ENCODE results near the gene CRELD2. TPM values are rescaled to one million over a fixed set of nuclear protein-coding genes. Genes with fewer than 3 reads are reported as not detected.

Gene CRELD2, protein sequence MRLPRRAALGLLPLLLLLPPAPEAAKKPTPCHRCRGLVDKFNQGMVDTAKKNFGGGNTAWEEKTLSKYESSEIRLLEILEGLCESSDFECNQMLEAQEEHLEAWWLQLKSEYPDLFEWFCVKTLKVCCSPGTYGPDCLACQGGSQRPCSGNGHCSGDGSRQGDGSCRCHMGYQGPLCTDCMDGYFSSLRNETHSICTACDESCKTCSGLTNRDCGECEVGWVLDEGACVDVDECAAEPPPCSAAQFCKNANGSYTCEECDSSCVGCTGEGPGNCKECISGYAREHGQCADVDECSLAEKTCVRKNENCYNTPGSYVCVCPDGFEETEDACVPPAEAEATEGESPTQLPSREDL
- total RNA-seq (2012; rRNA removed) = 36.1 and 36.2 TPM in 2 replicates
- 70.7 and 82.0 TPM in 2 replicates for polyA plus RNA-seq (2012; rRNA removed)
- 110 and 153 TPM in 2 replicates for polyA plus RNA-seq (2012; cell fraction: cytosol; rRNA removed)
- polyA plus RNA-seq (2012; cell fraction: nucleus; rRNA removed; ENCODE audit: low replicate concordance) = 79.2 and 119 TPM in 2 replicates
- Bru-seq, nascent RNA = percentile 51 among the genes with signal in this experiment
- BruChase-seq, experiment 1, labeled RNA remaining after a 6-hour chase = percentile 56 among the genes with signal in this experiment
- percentile 52 among the genes with signal in this experiment for BruChase-seq, experiment 2, labeled RNA remaining after a 2-hour chase
- long read RNA-seq, transcript CRELD2-201 (10 exons, 1,357 nt) = major isoform, 160 of 214 reads
- long read RNA-seq, partial matches to known transcripts = 5 of 214 reads
- long read RNA-seq, other reads (novel, unspliced or antisense) = 42 of 214 reads

- Histone ChIP-seq H3K14ac (replicated peaks; ENCODE audit: low read depth, low read length) (peak within 1 kb of the TSS; percentile 88), H3K79me1 (ENCODE audit: low read depth in 1 of 2, low read length in 2 of 2) (peaks cover 31 to 43% of the 10 kb centered on the region in 2 experiments), H3K9me1 (ENCODE audit: insufficient read depth, low read length) (peaks cover 4% of the 10 kb centered on the region; the same call in 1 of the 2 replicates), H4K8ac (ENCODE audit: low read depth in 2 of 2, low read length in 2 of 2) (peak within 1 kb of the TSS; percentile 46 to 80; a peak in 3 of 4 replicates), H2BK15ac (ENCODE audit: low read depth, low read length) (no peak within 1 kb of the TSS), H2AK5ac (ENCODE audit: low read depth, low read length) (peak within 1 kb of the TSS; percentile 51; the same call in 1 of the 2 replicates), H2AFZ (replicated peaks; ENCODE audit: low read length, poor library complexity) (peak within 1 kb of the TSS; percentile 97), H3K36me3 (ENCODE audit: control insufficient read depth, insufficient read depth, low read length) (peaks cover 13% of the 10 kb centered on the region), H2BK120ac (ENCODE audit: low read depth, low read length) (peak within 1 kb of the TSS; percentile 69), H3K56ac (ENCODE audit: extremely low read depth, insufficient read depth, low read length) (peak within 1 kb of the TSS; percentile 66), H4K5ac (ENCODE audit: low read depth, low read length) (peak within 1 kb of the TSS; percentile 29), H3K27me3 (ENCODE audit: control insufficient read depth, insufficient read depth, low read length) (no peaks in the 10 kb centered on the region), H3K4me3 (ENCODE audit: insufficient read depth, low read depth, low read length) (peak within 1 kb of the TSS; percentile 80), H2BK20ac (ENCODE audit: low read depth, low read length) (no peak within 1 kb of the TSS), H2AK9ac (replicated peaks; ENCODE audit: low read depth, low read length, poor library complexity) (peak within 1 kb of the TSS; percentile 98), H3K18ac (ENCODE audit: low read depth, low read length) (peak within 1 kb of the TSS; percentile 13), H3K9me3 (ENCODE audit: control insufficient read depth, insufficient read depth, low read length) (no peaks in the 10 kb centered on the region), H3K4ac (ENCODE audit: low read depth, low read length) (peak within 1 kb of the TSS; percentile 85), H3K4me2 (ENCODE audit: low read depth, low read length) (peak within 1 kb of the TSS; percentile 91), H4K20me1 (ENCODE audit: insufficient read depth, low read length) (no peaks in the 10 kb centered on the region; the same call in 1 of the 2 replicates), H3K27ac (ENCODE audit: insufficient read depth, low read length) (peak within 1 kb of the TSS; percentile 74), H3K4me1 (ENCODE audit: control insufficient read depth, insufficient read depth, low read length) (peaks cover 14% of the 10 kb centered on the region), H3K9ac (ENCODE audit: low read depth, low read length) (peak within 1 kb of the TSS; percentile 71), H4K91ac (ENCODE audit: insufficient read depth, low read depth, low read length) (peak within 1 kb of the TSS; percentile 69), H2BK5ac (ENCODE audit: low read depth, low read length, poor library complexity, severe bottlenecking) (peak within 1 kb of the TSS; percentile 79), H3K23ac (ENCODE audit: low read depth, low read length) (peak within 1 kb of the TSS; percentile 63)
- ATAC-seq (ENCODE audit: low read depth) = peak; percentile 99
- POLR2A ChIA-PET (ENCODE audit: unreplicated experiment) = interaction anchor here (1.0 kb wide), 1 partner anchor 10 kb away, joined by 3 read pairs; no protein-coding TSS in a partner anchor
- in situ Hi-C loops (cut with MboI; ENCODE audit: low sequenced_read_pairs) (loop anchor here (10.0 to 25.0 kb wide), 2 partner anchors 53 to 106 kb away; no protein-coding TSS in a partner anchor), intact Hi-C loops (cut with micrococcal nuclease) (loop anchor here (1.0 to 2.0 kb wide), 3 partner anchors 44 to 151 kb away; no protein-coding TSS in a partner anchor), dilution Hi-C loops (cut with HindIII; ENCODE audit: low sequenced_read_pairs, unreplicated experiment) (no loop called here)
- 1% methylated on average over 71 of the region's 103 CpGs; no CpG with 5 or more reads in 1 of the 2 experiments for WGBS, 2 experiments (ENCODE audit: extremely low coverage in 2 of 2, insufficient read length in 1 of 2)
- CTCF ChIA-PET = no interaction called here
- DNase-seq = peak; percentile 96
- no TSS peak for BruUV-seq (replicated peaks)
- TF ChIP-seq RFX5 (IDR thresholded peaks at IDR 0.05; ENCODE audit: low read depth, low read length) (no peak), CHD1 (IDR thresholded peaks at IDR 0.05; ENCODE audit: low read depth, low read length) (no peak), MXI1 (IDR thresholded peaks at IDR 0.05; ENCODE audit: borderline replicate concordance, low read depth, low read length) (peak; percentile 29), RCOR1 (IDR thresholded peaks at IDR 0.05; ENCODE audit: insufficient replicate concordance, low read length) (no peak), SMC3 (IDR thresholded peaks at IDR 0.05; ENCODE audit: low read depth, low read length) (no peak), FOS (IDR thresholded peaks at IDR 0.05; ENCODE audit: low read depth, low read length) (no peak), MAZ (IDR thresholded peaks at IDR 0.05; ENCODE audit: borderline replicate concordance, low read depth, low read length) (peak; percentile 91; the same call in 1 of the 2 replicates), BHLHE40 (IDR thresholded peaks at IDR 0.05; ENCODE audit: low read depth, low read length) (no peak), NFE2L2 (IDR thresholded peaks at IDR 0.05; ENCODE audit: low read depth, low read length) (no peak), MAFK (IDR thresholded peaks at IDR 0.05; ENCODE audit: low read depth, low read length) (no peak)
- TF ChIP-seq, protein P1, sequence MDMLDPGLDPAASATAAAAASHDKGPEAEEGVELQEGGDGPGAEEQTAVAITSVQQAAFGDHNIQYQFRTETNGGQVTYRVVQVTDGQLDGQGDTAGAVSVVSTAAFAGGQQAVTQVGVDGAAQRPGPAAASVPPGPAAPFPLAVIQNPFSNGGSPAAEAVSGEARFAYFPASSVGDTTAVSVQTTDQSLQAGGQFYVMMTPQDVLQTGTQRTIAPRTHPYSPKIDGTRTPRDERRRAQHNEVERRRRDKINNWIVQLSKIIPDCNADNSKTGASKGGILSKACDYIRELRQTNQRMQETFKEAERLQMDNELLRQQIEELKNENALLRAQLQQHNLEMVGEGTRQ (IDR thresholded peaks at IDR 0.05; ENCODE audit: low read depth, low read length) = no peak; the same call in 1 of the 2 replicates
Measured at GRCh38 chr22:49917974-49918910, at the start of gene CRELD2, which contains the start of gene ALG12. Gene CRELD2, plus strand, starts transcription at chr22:49918634. Its CDS starts 136 bp downstream, at chr22:49918770. Gene ALG12, minus strand, starts transcription at chr22:49918438. Its CDS starts 4,673 bp downstream, at chr22:49913765.

Data from IMR-90 (cell line).